GM12878 (cell line): ENCODE data around the gene RAF1.

ENCODE experiments used
- CTCF ChIP-seq, 3 experiments: IDR thresholded peaks in 2 of 3; conservative IDR thresholded peaks in 1 of 3; 2 replicates each; pipeline ENCODE4 v1.5.1; 2011; ENCODE audit warnings: low read depth in 3 of 3, low read length in 3 of 3, mild to moderate bottlenecking in 3 of 3, control low read depth in 2 of 3, moderate library complexity in 2 of 3, inconsistent platforms in 1 of 3, mixed read lengths in 1 of 3; ENCODE audit not compliant: control insufficient read depth in 2 of 3, insufficient read depth in 1 of 3; ENCODE audit errors: extremely low read depth in 1 of 3
- DPF2 ChIP-seq: fragments of 450-650 bp; IDR thresholded peaks from 2 replicates; pipeline ENCODE4 v1.6.1; 2017; ENCODE audit warnings: mild to moderate bottlenecking
- RCOR1 ChIP-seq: conservative IDR thresholded peaks from 2 replicates; pipeline ENCODE4 v1.6.1; 2012; ENCODE audit warnings: low read depth, low read length, improper control_type of control experiment

GRCh38 chr3:12568747-12569146, 95.2 kb downstream of the RAF1 start:
- TF ChIP-seq CTCF (IDR thresholded peaks at IDR 0.05 in 2 of 3, conservative IDR thresholded peaks at IDR 0.05 in 1 of 3; ENCODE audit: control insufficient read depth in 2 of 3, extremely low read depth in 1 of 3, insufficient read depth in 1 of 3, low read depth in 3 of 3, low read length in 3 of 3) (no peak), DPF2 (no peak), RCOR1 (no peak)
